GM20431 (cell line): Measurements from ENCODE around the gene CFAP299.

ENCODE experiments used
- in situ Hi-C: fragments of 300-500 bp; cut with MseI, MboI; formaldehyde crosslinking; loops from one replicate; pipeline ENCODE4 v1.15.0; 2020; ENCODE audit warnings: low sequenced_read_pairs; ENCODE audit not compliant: unreplicated experiment

CFAP299 gene

DNA sequence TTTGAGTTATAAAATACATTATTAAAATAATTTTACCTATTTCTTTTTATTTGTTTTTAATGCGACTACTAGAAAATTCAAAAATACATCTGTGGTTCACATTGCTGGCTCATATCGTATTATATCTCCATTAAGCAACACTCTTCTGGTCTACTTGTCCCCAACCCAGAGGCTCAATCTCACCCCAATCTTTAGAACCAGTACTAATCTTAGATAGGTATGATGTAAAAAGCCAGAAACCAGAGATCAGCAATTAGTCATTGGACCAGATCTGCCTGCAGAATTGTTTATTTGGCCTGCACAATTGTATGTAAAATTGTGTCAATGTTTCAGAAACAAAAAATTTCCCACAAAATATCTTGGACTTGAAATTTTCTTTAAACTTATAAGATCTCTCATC is 539.4 kb downstream of the CFAP299 start:
- in situ Hi-C loops: no loop called here

DNA sequence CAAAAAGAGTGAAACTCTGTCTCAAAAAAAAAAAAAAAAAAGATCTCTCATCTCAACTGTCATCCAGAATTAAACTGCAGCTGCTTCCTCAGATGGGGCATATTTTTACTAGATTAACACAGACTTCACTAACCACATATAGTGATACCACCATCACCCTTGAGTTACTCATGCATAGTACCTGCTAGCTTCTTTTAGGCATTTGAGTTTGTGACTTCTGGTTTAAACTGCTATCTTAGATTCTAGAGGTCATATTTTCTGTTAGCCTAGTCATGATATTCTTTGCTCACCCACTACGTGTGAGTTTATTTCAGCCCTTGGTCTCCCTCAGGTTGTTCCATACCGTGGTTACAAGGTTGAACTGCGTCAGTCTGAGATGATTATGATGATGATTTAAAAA is 540.1 kb downstream of the CFAP299 start:
- in situ Hi-C loops: no loop called here

DNA sequence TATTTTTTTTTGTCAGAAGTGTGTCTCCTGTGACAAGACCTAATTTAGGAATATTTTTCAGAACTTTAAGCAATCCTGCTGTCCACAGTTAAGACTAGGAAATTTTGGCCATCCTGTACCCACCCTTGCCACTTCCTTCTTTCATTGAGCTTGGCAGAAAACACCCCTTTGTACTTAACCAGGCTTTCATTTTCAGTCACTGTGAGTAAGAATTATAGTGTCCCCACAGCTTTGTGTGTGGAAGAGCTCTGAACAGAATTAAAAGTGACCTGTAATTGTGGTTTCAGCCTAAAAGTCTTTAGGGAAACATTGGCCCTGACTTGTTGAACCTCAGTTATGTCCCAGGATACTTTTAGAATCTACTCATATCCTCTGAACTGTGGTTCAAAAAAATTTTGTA is 541.3 kb downstream of the CFAP299 start:
- in situ Hi-C loops: no loop called here

DNA sequence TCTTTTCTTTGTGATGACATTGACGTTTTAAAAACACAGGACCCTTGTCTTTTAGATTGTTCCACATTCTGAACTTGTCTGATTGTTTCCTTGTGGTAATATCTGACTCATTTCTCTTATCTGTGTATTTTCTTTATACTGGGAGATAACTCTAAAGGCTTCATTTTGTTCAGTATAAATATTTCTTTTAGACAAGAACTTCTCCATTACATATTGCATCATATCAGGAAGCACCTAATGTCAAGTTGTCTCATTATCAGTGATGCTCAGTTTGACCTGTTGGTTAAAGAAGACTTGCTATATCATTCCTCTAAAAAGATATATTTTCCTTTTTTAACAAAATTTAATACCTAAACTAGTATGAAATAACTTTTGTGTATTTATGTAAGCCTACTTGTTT is 542.7 kb downstream of the CFAP299 start:
- in situ Hi-C loops: no loop called here

DNA sequence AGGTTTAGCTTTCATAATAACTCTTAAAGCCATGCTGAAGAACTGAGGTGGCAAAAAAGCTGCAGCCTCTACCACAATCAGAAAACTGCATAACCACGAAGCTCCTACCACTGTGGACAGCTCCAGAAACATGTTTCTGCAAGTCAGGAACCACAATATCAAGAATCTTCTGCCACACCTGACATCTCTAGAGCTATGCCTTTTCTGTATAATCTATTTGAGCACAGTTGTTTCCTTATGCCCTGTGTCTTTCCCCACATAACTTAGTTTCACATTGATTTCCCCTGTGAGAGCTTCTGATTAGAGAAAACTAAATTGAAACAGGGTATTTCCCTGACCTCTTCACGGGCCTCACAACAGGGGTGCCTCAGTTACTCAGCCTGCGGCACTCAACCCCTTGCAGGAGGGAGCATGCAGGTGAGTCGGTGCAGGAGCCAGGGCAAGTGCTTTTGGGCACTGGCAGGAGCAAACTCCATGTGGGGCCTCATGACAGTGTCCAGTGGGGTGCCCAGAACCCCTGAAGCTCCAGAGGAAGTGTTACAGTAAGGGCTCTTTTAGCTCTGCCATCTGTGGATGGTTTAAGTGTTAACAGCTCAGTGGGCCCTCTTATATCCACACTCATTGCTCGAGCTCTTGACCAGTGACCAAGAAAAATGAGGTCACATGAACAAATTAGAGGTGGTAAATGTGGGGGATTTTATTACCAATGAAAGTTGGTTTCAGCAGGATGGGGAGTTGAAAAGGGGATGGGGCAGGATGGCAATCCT is 562.2 kb downstream of the CFAP299 start:
- in situ Hi-C loops: no loop called here

DNA sequence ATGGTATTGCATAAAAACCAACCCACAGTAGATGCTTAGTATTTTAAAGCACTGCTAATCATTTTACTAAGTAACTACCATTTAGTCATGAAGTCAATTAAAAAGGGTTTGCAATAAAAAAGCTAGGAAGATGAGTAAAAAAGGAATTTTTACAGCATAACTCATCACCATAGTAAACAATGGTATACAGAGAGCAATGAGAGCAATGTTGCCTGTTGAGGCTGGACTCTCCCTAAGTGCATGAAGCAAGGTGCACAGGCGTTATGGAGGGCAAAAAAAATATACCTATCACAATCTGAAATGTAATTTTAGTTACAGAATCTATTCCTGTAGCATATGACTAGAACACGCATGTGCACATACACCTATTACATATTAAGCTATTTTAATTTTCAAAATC is 565.4 kb downstream of the CFAP299 start:
- in situ Hi-C loops: no loop called here

DNA sequence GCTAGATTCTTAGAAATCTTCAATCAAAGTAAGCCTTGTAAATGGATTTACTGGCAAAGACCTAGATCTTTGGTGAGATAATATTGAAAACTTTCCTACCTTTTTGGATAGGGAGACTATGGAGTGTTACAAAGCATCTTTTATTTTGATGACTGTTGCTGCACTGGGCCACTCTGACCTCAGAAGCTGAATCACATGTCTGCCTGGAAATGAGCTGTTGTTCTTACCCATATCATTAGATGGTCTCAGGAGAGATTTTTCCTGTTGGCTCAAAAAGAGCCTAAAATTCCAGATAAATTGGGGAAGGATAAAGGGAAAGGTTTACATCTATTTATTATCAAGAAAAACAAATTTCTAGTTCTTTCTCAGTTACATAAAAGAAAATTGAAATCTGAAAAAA is 567.5 kb downstream of the CFAP299 start:
- in situ Hi-C loops: no loop called here

DNA sequence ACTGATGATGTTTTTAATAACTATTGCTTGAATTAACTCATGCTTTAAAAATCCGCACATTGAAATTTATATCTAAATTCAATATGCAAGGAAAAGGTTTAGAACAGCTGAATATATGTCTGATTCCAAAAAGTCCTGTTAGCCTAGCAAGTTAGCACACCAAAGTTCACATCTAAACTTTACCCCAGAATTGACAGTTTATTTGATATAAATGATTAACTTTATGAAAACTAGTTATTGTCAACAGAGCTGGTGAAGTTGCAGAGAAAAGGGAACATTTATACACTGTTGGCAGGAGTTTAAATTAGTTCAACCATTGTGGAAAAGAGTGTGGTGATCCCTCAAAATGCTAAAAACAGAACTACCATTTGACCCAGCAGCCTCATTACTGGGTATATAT is 574.4 kb downstream of the CFAP299 start:
- in situ Hi-C loops: no loop called here

DNA sequence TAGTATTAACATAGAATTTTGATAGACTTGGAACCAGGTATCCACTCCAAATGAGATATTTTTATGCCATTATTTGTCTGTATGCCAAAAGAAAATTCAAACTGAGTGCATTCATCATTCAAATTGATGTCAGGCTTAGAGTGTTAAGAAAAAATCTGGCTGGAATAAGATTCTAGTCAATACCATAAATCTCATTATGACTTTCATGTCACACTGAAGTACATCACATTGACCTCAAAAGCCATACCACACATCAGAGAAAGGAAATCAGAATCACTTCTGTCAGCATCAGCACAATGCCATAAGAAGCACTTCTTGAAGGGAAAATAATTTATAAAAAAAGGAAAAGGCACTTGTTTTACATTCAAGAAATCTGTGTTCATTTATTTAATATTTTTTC is 575.9 kb downstream of the CFAP299 start:
- in situ Hi-C loops: no loop called here

DNA sequence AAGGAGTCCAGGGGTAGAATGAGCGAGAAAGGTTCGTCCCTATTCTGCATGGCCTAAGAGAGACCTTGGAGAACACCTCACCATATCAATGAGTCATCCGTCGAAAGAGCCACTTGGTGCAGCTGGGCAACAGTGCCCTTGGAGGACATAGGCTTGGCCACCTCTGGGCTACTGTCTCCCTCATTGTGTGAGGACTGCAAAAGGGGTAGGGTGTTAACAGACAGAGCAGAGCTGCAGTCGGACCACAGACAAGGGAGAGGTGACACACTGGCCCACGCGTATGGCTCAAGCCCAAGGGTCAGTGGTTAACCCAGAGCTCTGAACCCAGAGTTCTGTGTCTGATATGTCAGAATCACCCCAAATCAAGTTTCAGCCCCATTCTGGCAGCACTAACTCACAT is 576.8 kb downstream of the CFAP299 start:
- in situ Hi-C loops: no loop called here

DNA sequence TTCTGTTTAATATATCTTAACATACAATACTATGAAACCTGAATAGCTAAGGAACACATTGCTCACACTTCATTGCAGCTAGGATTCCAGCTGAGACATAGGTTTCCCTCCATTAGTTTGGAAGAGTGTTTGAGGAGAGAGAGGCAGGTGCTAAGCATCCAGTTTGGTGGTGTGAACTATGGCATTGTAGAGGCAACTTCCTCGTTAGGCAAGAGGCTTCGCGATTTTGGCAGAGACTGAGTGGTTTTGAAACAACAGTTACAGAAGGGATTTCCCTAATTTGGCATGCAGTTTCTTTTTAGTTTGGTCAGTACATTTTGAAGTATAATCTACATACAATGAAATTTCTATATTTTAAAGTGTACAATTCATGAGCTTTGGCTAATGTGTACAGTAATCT is 577.9 kb downstream of the CFAP299 start:
- in situ Hi-C loops: no loop called here

DNA sequence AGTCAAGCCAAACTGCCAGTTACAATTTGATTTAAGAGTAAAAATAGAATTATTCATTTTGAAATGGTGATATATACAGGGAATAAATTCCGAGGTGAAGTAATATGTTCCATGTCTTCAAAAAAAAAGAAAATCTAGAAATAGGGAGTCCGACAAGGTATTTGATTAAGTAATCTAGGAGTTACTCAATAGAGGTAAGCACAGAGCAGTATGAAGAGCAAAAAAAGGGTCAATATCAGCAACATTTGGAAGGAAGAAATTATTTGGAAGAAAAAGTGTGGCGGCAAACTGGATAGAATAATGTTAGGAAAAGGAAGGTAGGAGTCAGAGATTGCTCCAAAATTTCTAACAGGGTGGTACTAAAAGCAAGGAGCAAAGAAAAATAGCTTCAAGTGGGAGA is 581.2 kb downstream of the CFAP299 start:
- in situ Hi-C loops: no loop called here

DNA sequence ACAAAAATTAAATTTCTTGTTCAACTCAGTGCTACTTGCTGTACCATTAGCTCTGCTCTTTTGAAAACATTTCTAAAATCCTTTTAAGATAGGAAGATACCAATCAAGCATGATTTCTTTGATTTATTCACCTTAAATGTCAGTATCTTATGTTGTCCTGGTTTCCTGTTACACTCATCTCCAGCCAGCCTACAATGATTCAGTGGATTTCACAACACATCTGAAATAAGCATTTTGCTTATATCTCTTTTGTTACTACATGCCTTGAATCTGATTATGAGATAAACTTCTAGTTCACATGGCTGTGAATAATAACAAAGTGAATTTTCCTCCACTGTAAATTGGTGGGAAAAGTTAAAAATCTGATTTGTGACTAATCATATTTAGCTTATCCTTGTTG is 582.5 kb downstream of the CFAP299 start:
- in situ Hi-C loops: no loop called here

DNA sequence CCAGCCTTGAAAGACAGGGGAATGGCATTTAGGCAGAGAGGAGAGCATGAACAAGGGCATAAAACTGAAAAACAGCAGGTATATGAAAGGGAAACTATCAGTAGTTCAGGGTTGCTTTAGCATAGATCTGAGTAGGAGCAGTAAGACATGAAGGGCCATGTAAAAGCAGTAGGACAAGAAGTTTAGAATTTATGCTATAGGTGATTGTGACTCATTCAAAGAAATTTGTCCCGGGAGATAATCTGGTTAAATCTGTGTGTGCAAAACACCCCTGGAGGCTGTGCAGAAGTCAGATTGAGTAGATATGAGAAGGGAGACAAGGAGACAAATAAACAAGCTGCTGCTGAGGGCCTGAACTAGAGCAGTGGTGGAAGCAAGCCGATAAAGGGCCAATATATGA is 585.9 kb downstream of the CFAP299 start:
- in situ Hi-C loops: no loop called here

DNA sequence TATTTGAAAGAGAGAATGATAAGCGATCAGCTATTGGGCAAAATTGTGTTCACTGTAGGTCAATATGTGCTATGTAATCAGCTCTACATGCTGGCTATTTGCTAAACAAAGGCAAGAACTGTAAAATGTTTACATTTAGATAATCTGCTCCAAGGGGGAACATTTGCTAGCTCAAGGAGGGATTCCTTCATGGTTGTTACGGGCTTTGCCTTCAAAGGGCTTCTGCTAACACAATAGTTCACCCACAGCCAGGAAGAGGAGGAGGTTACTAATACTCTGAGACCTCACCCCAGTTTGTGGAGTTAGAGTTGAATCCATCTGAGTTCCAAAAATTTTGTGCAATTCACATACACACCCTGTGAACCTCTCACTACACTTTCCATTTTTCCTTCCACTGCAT is 587.4 kb downstream of the CFAP299 start:
- in situ Hi-C loops: no loop called here

DNA sequence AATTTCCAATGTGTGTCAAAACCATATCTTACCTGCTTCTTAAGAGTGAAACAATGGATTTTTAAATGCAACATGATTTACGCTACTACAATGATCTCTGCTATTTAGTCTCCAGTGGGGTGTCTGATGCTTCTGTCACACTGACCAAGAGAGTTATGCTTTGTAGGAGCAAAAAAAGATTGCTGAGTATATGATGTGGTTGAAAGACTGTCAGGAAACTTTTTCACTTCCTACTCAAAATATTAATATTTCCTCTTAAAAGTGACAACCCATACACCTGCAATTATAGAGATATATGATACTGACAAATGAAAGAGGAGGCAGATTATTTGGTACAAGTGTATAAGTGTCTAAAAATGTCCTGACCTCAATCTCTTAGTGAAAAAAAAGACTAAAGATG is 589.8 kb downstream of the CFAP299 start:
- in situ Hi-C loops: no loop called here

DNA sequence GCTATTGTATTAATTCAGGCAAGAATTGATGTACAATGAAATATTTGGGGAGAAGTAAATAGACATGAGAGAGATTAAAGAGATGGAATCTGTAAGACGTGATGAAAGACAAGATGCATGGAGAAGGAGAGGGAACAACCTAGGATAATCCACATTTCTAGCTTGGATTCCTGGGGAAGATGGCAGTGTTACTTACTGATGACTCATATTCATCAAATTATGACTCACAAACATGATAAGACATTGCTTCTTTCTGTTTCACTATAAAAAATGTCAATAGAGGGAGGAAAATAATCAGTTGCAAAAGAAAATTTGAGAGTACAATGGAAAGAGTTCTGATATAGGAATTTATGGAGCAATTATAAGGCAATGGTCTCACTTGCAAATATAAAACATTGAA is 590.9 kb downstream of the CFAP299 start:
- in situ Hi-C loops: no loop called here

DNA sequence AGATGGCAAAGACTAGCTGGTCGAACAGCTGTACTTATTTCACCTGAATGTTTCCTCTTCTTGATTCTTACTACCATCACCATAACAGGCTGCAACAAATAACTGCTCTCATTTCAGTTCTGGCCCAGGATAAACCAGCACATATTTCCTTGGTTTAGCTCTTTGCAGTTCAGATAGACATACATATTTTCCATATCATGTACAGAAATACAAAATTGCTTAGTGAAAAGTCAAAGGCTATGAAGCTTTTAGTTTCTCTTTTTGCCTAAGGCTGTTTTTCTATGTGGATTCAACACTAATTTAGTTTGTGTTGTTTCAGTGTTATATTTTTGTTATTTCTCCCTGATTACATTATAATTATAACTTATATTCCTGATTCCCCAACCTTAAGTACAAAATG is 591.4 kb downstream of the CFAP299 start:
- in situ Hi-C loops: no loop called here

DNA sequence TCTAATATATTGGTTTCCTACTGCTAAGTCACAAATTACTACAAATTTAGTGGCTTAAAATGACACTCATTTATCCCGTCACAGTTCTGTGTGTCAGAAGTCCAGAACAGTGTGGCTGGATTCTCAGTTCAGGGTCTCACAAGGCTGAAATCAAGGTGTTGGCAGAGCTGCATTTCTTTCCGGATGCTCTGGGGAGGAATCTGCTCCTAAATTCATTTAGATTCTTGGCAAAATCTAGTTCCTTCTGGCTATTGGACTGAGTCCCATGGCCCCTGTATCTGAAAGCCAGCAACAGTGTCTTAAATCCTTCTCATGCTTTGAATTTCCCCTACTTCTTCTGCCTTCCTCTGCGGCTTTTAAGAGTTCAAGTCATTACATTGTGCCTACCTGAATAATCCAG is 591.9 kb downstream of the CFAP299 start:
- in situ Hi-C loops: no loop called here

DNA sequence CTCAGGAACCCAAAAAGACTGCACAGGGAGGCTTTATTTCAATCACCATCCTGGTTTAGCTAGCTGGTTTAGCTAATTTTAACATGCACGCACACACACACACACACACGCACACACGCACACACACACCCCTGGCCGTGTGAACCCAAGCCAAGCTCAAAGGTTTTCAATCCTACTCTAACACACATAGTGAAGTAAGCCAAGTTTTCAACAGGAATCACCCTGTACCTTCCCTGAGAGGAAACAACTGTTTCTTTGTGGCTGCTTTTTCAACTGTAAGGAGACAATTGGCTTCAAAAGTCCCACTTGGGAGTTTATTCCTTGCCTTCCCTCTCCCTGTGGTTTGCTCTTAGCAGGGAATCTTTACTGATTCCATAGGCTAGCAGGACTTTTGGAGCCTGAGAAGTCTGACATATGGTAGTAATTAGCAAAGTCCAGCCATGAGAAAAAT is 596.1 kb downstream of the CFAP299 start:
- in situ Hi-C loops: no loop called here

DNA sequence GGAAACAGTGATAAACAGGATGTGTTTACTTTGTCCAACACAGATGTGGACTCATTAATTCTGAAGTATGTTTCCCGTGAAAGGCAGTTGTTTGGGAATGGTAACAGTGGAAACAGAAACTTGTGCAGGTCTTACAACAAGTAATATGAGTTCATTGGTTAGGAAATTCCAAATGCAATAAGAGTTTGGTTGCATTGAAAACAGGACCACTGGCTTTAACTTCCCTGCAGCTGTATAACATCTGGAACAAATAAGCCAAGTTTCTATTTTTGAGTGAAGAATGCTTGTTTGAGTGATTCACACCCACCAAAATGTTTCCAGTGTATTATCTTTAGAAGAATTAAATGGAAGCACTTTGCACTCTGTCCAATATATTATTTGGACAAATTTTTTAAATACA is 612.6 kb downstream of the CFAP299 start:
- in situ Hi-C loops: no loop called here

DNA sequence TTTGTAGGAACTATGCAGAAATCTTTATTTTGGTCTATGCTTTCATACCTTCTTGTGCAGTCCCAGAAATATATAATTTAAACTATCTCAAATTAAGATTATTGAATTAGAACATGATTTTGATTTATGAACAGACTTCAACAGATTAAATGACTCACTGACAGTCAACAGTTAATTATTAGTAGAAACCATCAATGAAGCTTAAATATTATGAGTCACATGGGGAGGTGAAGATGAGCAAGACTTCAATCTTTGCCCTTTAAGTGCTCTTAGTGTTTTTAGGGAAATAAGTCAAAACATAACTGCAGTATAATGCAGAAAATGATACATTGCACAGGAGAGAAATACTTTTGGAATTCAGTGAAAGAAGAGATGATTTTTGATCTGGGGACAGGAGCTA is 613.5 kb downstream of the CFAP299 start:
- in situ Hi-C loops: no loop called here
